ENCODE data around the gene UBE2H. TPM values are rescaled to one million over a fixed set of nuclear protein-coding genes. Genes with fewer than 3 reads are reported as not detected.

UBE2H gene
- total and polyA plus RNA-seq, 10 of the 15 experiments (the other 5 are each of a cell fraction or from before 2014, with no cell fraction given) = 15.6 to 75.5 (median 32.8) TPM

GRCh38 chr7:129840757-129841156, 112.0 kb downstream of the UBE2H start:
- SMC1A ChIA-PET (ENCODE audit: uncharacterized antibody, unreplicated experiment) = interaction anchor here (0.7 to 1.6 kb wide), 3 partner anchors 11 to 13 kb away, joined by 3 to 8 read pairs (median 4); no protein-coding TSS in a partner anchor
- POLR2A ChIA-PET = no interaction called here
- in situ Hi-C loops (cut with MboI) = no loop called here
- DNase-seq (ENCODE audit: low read depth, low spot score) (no peak), ATAC-seq (no peak), FAIRE-seq (no peak)
- Histone ChIP-seq H3K27me3 (replicated peaks in 1 of 2; ENCODE audit: control insufficient read depth in 2 of 2, insufficient read depth in 2 of 2, low read length in 1 of 2) (no peaks in the 10 kb centered on the region), H2AFZ (ENCODE audit: control insufficient read depth, low read depth, low read length) (no peak overlapping the region), H3K4me1 (ENCODE audit: control insufficient read depth, insufficient read depth, low read length) (peaks cover 8% of the 10 kb centered on the region; the same call in 1 of the 2 replicates), H4K20me1 (ENCODE audit: control insufficient read depth, insufficient read depth) (no peaks in the 10 kb centered on the region), H3K79me2 (ENCODE audit: control insufficient read depth, insufficient read depth, low read length) (no peaks in the 10 kb centered on the region), H3K4me2 (ENCODE audit: control insufficient read depth, insufficient read depth) (no peak overlapping the region), H3K36me3 (ENCODE audit: control insufficient read depth in 2 of 2, insufficient read depth in 2 of 2, low read length in 1 of 2) (peaks cover 0 to 8% of the 10 kb centered on the region in 2 experiments; a peak in 2 of 4 replicates), H3K4me3 (no peak overlapping the region), H3K9me3 (replicated peaks; ENCODE audit: control insufficient read depth, insufficient read depth, low read length) (no peaks in the 10 kb centered on the region), H3K9ac (ENCODE audit: control insufficient read depth, insufficient read depth, low read length) (no peak overlapping the region), H3K27ac (ENCODE audit: control insufficient read depth, insufficient read depth) (no peak overlapping the region)
- no peak for TF ChIP-seq RBBP5 (conservative IDR thresholded peaks at IDR 0.05)
- TF ChIP-seq HDAC2 (IDR thresholded peaks at IDR 0.05) = no peak
- TF ChIP-seq IKZF1 (conservative IDR thresholded peaks at IDR 0.05) = no peak
- no peak for TF ChIP-seq DPF2 (IDR thresholded peaks at IDR 0.05)
- no peak for TF ChIP-seq FOXM1 (IDR thresholded peaks at IDR 0.05; ENCODE audit: low read depth, low read length)
- no peak for TF ChIP-seq ETV6 (conservative IDR thresholded peaks at IDR 0.05 in 1 of 2, IDR thresholded peaks at IDR 0.05 in 1 of 2; ENCODE audit: borderline replicate concordance in 1 of 2, low read depth in 1 of 2)
- no peak for TF ChIP-seq LARP7 (IDR thresholded peaks at IDR 0.05)
- no peak for TF ChIP-seq ZNF592 (IDR thresholded peaks at IDR 0.05)
- no peak for TF ChIP-seq EED (IDR thresholded peaks at IDR 0.05; ENCODE audit: low read depth)
- no peak for TF ChIP-seq CEBPB (IDR thresholded peaks at IDR 0.05; ENCODE audit: borderline replicate concordance in 1 of 2, low read depth in 2 of 2, low read length in 2 of 2)
- no peak for TF ChIP-seq POLR2AphosphoS2 (IDR thresholded peaks at IDR 0.05; ENCODE audit: low read depth, low read length)
- TF ChIP-seq PBX3 (IDR thresholded peaks at IDR 0.05; ENCODE audit: insufficient replicate concordance, low read depth, low read length) = no peak
- TF ChIP-seq MEF2A (IDR thresholded peaks at IDR 0.05; ENCODE audit: insufficient read depth, low read depth, low read length) = no peak
- no peak for TF ChIP-seq WRNIP1 (IDR thresholded peaks at IDR 0.05; ENCODE audit: borderline replicate concordance, low read depth, low read length)
- CTCF ChIA-PET = interaction anchor here (0.8 to 2.3 kb wide), 6 partner anchors 10 to 1386 kb away, joined by 3 to 10 read pairs (median 3); no protein-coding TSS in a partner anchor
- BruUV-seq (replicated peaks) = no TSS peak
- intact Hi-C loops (cut with micrococcal nuclease; ENCODE audit: unreplicated experiment) = no loop called here
- 62% methylated on average over 4 of the region's 4 CpGs for WGBS (ENCODE audit: insufficient coverage, insufficient replicate concordance, low lambda C conversion rate, missing lambda C conversion rate)
- RAD21 ChIA-PET (ENCODE audit: unreplicated experiment) = interaction anchor here (1.7 kb wide), 1 partner anchor 11 kb away, joined by 5 read pairs; no protein-coding TSS in a partner anchor

Data from GM12878 (cell line).